HG03135 (cell line): ENCODE results near the gene CSK.

Experiments used
- ATAC-seq: cut with Tn5 transposase; IDR thresholded peaks from one replicate; pipeline ENCODE4 v1.9.1; 2021; ENCODE audit warnings: mild to moderate bottlenecking, moderate library complexity; ENCODE audit not compliant: unreplicated experiment

Gene CSK

GRCh38 chr15:74786551-74787165 lies 4.8 kb downstream of the CSK start:
- no peak for ATAC-seq

- ATAC-seq: peak; percentile 47
Observed at GRCh38 chr15:74787251-74788041, 5.6 kb downstream of the CSK start.

GRCh38 chr15:74788042-74788682 lies 6.3 kb downstream of the CSK start:
- ATAC-seq: no peak

GRCh38 chr15:74788683-74789151 lies 6.8 kb downstream of the CSK start:
- peak; percentile 36 for ATAC-seq

GRCh38 chr15:74789171-74789631 lies 7.3 kb downstream of the CSK start:
- no peak for ATAC-seq

- no peak for ATAC-seq
Observed at GRCh38 chr15:74789741-74790079, 7.8 kb downstream of the CSK start.

GRCh38 chr15:74790080-74790916 lies 8.4 kb downstream of the CSK start:
- no peak for ATAC-seq

- ATAC-seq: no peak
Observed at GRCh38 chr15:74791007-74791406, 9.1 kb downstream of the CSK start.

GRCh38 chr15:74791667-74792066 lies 9.8 kb downstream of the CSK start:
- no peak for ATAC-seq

GRCh38 chr15:74792227-74793016 lies 10.5 kb downstream of the CSK start:
- ATAC-seq: no peak

GRCh38 chr15:74793135-74794028 lies 11.5 kb downstream of the CSK start:
- ATAC-seq: no peak

GRCh38 chr15:74794248-74794969 lies 12.5 kb downstream of the CSK start:
- no peak for ATAC-seq

- ATAC-seq: no peak
Observed at GRCh38 chr15:74794970-74795349, 13.1 kb downstream of the CSK start.

- ATAC-seq: no peak
Observed at GRCh38 chr15:74795966-74796625, 14.2 kb downstream of the CSK start.

GRCh38 chr15:74798388-74799254 lies 16.7 kb downstream of the CSK start:
- ATAC-seq: no peak

- peak; percentile 12 for ATAC-seq
Observed at GRCh38 chr15:74799255-74799855, 17.5 kb downstream of the CSK start.
